LNCAP (cell line): Measurements from ENCODE around the gene DAP3.

Experiments
- TF ChIP-seq, protein P1 (sequence below): fragments of 450-650 bp; IDR thresholded peaks from 2 replicates; pipeline ENCODE4 v1.5.1; 2017; ENCODE audit warnings: mild to moderate bottlenecking

The DAP3 gene

DNA sequence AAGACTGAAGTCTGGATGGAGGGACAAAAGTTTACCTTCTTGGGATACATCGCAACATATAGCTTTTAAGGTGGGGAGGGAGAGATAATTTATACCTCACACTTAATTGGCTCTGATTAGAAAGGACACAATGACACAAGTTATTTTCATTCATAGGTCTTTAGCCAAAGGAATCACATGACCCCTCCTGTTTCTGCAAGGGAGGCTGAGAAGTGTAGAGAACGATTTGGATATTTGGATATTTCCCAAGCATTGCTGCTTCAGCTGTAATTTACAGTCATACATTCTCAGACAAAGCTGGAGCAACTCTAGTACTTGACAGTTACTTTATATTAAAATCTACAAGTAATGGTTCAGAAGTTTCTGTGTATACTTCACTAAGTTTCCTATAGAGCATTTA, 24.2 kb downstream of the DAP3 start:
- TF ChIP-seq, protein P1, sequence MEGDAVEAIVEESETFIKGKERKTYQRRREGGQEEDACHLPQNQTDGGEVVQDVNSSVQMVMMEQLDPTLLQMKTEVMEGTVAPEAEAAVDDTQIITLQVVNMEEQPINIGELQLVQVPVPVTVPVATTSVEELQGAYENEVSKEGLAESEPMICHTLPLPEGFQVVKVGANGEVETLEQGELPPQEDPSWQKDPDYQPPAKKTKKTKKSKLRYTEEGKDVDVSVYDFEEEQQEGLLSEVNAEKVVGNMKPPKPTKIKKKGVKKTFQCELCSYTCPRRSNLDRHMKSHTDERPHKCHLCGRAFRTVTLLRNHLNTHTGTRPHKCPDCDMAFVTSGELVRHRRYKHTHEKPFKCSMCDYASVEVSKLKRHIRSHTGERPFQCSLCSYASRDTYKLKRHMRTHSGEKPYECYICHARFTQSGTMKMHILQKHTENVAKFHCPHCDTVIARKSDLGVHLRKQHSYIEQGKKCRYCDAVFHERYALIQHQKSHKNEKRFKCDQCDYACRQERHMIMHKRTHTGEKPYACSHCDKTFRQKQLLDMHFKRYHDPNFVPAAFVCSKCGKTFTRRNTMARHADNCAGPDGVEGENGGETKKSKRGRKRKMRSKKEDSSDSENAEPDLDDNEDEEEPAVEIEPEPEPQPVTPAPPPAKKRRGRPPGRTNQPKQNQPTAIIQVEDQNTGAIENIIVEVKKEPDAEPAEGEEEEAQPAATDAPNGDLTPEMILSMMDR: no peak

DNA sequence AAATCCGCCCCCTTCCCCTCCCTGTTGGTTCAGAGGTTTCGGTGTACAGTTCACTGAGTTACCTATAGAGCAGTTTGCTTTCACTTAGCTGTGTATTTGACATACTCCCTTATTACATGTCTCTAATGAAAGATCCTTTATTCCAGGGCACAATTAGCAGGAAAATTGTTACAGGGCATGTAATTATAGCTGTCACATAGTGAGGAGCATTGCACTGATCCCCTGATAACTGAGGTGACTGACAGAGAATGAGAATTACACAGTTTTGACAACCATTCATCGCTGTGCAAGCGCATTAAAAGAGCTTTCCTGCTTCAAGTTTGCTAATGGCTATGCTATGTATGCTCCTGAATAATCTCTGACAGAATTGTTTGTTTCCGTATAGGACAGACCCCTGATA, 26.9 kb downstream of the DAP3 start:
- TF ChIP-seq, protein P1: no peak

GRCh38 chr1:155717041-155717440, 28.1 kb downstream of the DAP3 start:
- TF ChIP-seq, protein P1: no peak

DNA sequence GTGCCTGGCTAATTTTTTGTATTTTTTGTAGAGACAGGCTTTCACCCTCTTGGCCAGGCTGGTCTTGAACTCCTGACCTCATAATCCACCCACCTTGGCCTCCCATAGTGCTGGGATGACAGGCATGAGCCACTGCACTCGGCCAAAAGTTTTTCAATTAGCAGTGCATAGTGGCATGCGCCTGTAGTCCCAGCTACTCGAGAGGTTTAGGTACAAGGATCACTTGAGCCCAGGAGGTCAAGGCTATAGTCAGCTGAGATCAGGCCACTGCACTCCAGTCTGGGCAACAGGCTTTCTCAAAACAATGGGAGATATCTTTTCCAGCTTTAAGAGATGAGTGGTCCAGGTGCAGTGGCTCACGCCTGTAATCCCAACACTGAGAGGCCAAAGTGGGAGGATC, 30.8 kb downstream of the DAP3 start:
- TF ChIP-seq, protein P1: no peak

DNA sequence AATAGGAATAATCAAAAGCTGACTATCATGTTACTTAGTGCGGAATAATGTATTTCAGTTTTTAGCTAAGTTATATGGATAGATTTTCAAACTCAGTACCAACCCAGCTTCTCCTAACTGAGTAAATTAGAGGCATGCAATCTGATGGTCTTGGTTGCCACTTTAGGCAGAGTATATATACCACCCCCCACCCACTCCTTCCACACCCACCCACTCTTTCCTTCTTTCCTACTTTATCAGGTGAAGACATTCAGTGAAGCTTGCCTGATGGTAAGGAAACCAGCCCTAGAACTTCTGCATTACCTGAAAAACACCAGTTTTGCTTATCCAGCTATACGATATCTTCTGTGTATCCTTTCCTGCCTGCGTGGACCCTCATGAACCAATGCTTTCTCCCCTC, 36.3 kb downstream of the DAP3 start:
- TF ChIP-seq, protein P1: no peak

- TF ChIP-seq, protein P1: peak; percentile 82
Measured at GRCh38 chr1:155729031-155729898, 40.4 kb downstream of the DAP3 start.

DNA sequence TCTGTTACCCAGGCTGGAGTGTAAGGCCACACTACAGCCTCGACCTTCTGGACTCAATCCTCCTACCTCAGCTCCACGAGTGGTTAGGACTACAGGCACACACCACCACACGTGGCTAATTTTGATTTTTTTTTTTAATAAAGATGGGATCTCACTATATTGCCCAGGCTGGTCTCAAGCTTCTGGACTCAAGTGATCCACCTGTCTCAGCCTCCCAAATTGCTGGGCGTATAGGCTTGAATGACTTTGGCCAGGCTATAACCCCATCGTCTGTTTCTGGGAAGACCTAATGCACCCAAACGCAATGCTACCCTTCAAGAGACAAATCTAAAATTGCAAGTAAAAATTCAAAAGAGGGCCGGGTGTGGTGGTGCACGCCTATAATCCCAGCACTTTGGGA, 52.1 kb downstream of the DAP3 start:
- TF ChIP-seq, protein P1: no peak
